Activated CD8-positive, alpha-beta T cell treated with anti-CD3 and anti-CD28 coated beads, Interleukin-2, amount 10 ng/mL, durations not matched to agents 7 days and 5 days (primary cell): ENCODE measurements around the gene PARP9. TPM values are rescaled to one million over a fixed set of nuclear protein-coding genes. Genes with fewer than 3 reads are reported as not detected.

Source experiments
- ATAC-seq: fragments of 150-1000 bp; cut with Tn5 transposase; one replicate; pipeline ENCODE4 v1.10.0; 2021; ENCODE audit warnings: moderate library complexity
- CTCF ChIA-PET: fragments of 350-600 bp; sonication (Branson Sonifier 250); formaldehyde crosslinking; loops from one replicate; lab custom pipeline; 2021; ENCODE audit warnings: antibody characterized with exemption; lab: Charles Lee
- POLR2A ChIA-PET: fragments of 350-600 bp; sonication (Branson Sonifier 250); formaldehyde crosslinking; loops from one replicate; lab custom pipeline; 2021; ENCODE audit warnings: antibody characterized with exemption; lab: Charles Lee
- DNase-seq: peaks from one replicate; pipeline ENCODE4 v3.0.0-alpha.2; 2020
- H3K27ac Mint-ChIP-seq: one replicate; pipeline ENCODE4 v1.8.0; 2021; ENCODE audit warnings: mild to moderate bottlenecking, mixed read lengths
- H3K27me3 Mint-ChIP-seq: one replicate; pipeline ENCODE4 v1.8.0; 2021; ENCODE audit warnings: low read depth, mixed read lengths
- H3K36me3 Mint-ChIP-seq: one replicate; pipeline ENCODE4 v1.8.0; 2021; ENCODE audit warnings: low read depth, mixed read lengths
- H3K4me1 Mint-ChIP-seq: one replicate; pipeline ENCODE4 v1.8.0; 2021; ENCODE audit warnings: low read depth, mixed read lengths
- H3K4me3 Mint-ChIP-seq: one replicate; pipeline ENCODE4 v1.8.0; 2021; ENCODE audit warnings: mild to moderate bottlenecking, mixed read lengths
- H3K9me3 Mint-ChIP-seq: one replicate; pipeline ENCODE4 v1.8.0; 2022; ENCODE audit warnings: mixed read lengths; ENCODE audit not compliant: insufficient read depth
- total RNA-seq, 2 experiments: library from RNA; stranded (reverse); gene quantifications; one replicate each; pipeline ENCODE4 v1.2.3, GENCODE V29; 2021

PARP9 gene
- total RNA-seq, 2 experiments from 2014 or later, result 115 to 118 TPM

- ATAC-seq, result no peak
- ChIA-PET POLR2A (no interaction called here), CTCF (interaction anchor here (0.8 kb wide), 1 partner anchor 12 kb away, joined by 4 read pairs; no protein-coding TSS in a partner anchor)
- H3K27me3 Mint-ChIP-seq, result no peaks in the 10 kb centered on the region
- peaks cover 15% of the 10 kb centered on the region for H3K4me1 Mint-ChIP-seq
- no peak overlapping the region for H3K4me3 Mint-ChIP-seq
- H3K36me3 Mint-ChIP-seq, result peaks cover 4% of the 10 kb centered on the region
- no peak for DNase-seq
- no peak overlapping the region for H3K27ac Mint-ChIP-seq
- H3K9me3 Mint-ChIP-seq, result no peaks in the 10 kb centered on the region
These were observed 79.1 kb downstream of the PARP9 start for GRCh38 chr3:122484985-122485384.

DNA sequence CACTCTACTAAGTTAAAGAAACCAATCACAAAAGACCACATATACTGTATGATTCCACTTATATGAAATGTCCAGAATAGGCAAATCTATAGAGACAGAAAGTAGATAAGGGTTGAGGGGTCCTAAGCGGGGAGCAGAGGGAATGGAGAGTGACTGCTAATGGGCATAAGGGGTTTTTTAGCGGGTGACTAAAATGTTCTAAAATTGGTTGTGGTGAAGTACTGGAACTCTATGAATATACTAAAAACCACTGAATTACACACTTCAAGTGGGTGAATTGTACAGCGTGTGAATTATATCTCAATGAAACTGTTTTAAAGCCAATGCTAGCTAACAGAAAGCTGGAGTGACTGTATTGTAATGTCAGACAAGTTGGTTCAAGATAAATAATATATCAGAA lies 82.7 kb downstream of the PARP9 start:
- peaks cover 9% of the 10 kb centered on the region for H3K36me3 Mint-ChIP-seq
- peaks cover 12% of the 10 kb centered on the region for H3K4me1 Mint-ChIP-seq
- ChIA-PET POLR2A (interaction anchor here (1.1 kb wide), 1 partner anchor 19 kb away, joined by 3 read pairs; no protein-coding TSS in a partner anchor), CTCF (no interaction called here)
- H3K9me3 Mint-ChIP-seq, result no peaks in the 10 kb centered on the region
- DNase-seq (no peak), ATAC-seq (no peak)
- no peak overlapping the region for H3K4me3 Mint-ChIP-seq
- no peaks in the 10 kb centered on the region for H3K27me3 Mint-ChIP-seq
- no peak overlapping the region for H3K27ac Mint-ChIP-seq

Other genes with a start within 250 kb of the PARP9 start
- not detected for gene CSTA, start 239.1 kb downstream of the PARP9 start, total RNA-seq
- 10 to 100 TPM; 40.0 to 47.3 TPM for gene MIX23, start 181.1 kb downstream of the PARP9 start, total RNA-seq
- 10 to 100 TPM; 78.0 to 78.4 TPM for gene FAM162A, start 180.1 kb downstream of the PARP9 start, total RNA-seq
- gene WDR5B, start 148.2 kb downstream of the PARP9 start, total RNA-seq, result 1 to 10 TPM; 4.5 to 5.1 TPM
- gene KPNA1, start 49.4 kb downstream of the PARP9 start, total RNA-seq, result 10 to 100 TPM; 58.8 to 60.2 TPM
- gene DTX3L, start within 50 bp of the PARP9 start, total RNA-seq, result 100 to 1,000 TPM; 124 to 127 TPM
- gene PARP15, start 13.3 kb upstream of the PARP9 start, total RNA-seq, result 10 to 100 TPM; 36.6 to 38.6 TPM
- 100 to 1,000 TPM; 119 to 123 TPM for gene PARP14, start 116.5 kb upstream of the PARP9 start, total RNA-seq
- gene HSPBAP1, start 229.5 kb upstream of the PARP9 start, total RNA-seq, result 1 to 10 TPM; 4.4 to 5.9 TPM
- 1 to 10 TPM; 1.3 to 1.5 TPM for gene SLC49A4, start 230.8 kb upstream of the PARP9 start, total RNA-seq